Gastrocnemius medialis (tissue), 4 donors: Measurements from ENCODE around the gene SHANK2. TPM values are rescaled to one million over a fixed set of nuclear protein-coding genes. Genes with fewer than 3 reads are reported as not detected.

Source experiments
- ATAC-seq, 2 donors: fragments of 150-250 bp; one replicate each; pipeline ENCODE4 v1.9.1; 2016
- DNase-seq, 2 donors: peaks; one replicate each; pipeline ENCODE4 v3.0.0-alpha.2; 2019
- H3K27ac ChIP-seq, 4 donors: fragments of 200-600 bp; sonication (generic); 1 replicate in 1 of 4; 2 replicates in 3 of 4; pipeline ENCODE4 v1.5.1; 2016 to 2018; ENCODE audit warnings: mild to moderate bottlenecking in 2 of 4, moderate library complexity in 1 of 4
- H3K27me3 ChIP-seq, 3 donors: fragments of 200-600 bp; sonication (generic) in 2 of 3; 1 replicate in 1 of 3; 2 replicates in 2 of 3; pipeline versions ENCODE4 v1.5.1 to v1.6.0; 2016 to 2019; ENCODE audit warnings: mild to moderate bottlenecking in 1 of 3, moderate library complexity in 1 of 3
- H3K36me3 ChIP-seq, 2 donors: fragments of 200-600 bp; sonication (generic) in 1 of 2; one replicate each; pipeline ENCODE4 v1.5.1; 2017 to 2018
- H3K4me1 ChIP-seq, 2 donors: fragments of 200-600 bp; sonication (generic) in 1 of 2; one replicate each; pipeline ENCODE4 v1.5.1; 2016 to 2017; ENCODE audit warnings: mild to moderate bottlenecking in 2 of 2
- H3K4me3 ChIP-seq, 4 donors: fragments of 200-600 bp; sonication (generic) in 3 of 4; 1 replicate in 1 of 4; 2 replicates in 3 of 4; pipeline ENCODE4 v1.5.1; 2016 to 2019; ENCODE audit warnings: mild to moderate bottlenecking in 2 of 4
- H3K9me3 ChIP-seq, 3 donors: fragments of 200-600 bp; sonication (generic) in 2 of 3; 1 replicate in 1 of 3; 2 replicates in 2 of 3; pipeline ENCODE4 v1.5.1; 2016 to 2019
- CTCF ChIP-seq, 5 experiments: fragments of 450-650 bp in 3 of 5; fragments of 200-600 bp in 2 of 5; sonication (generic) in 2 of 5; IDR thresholded peaks in 4 of 5; conservative IDR thresholded peaks in 1 of 5; 1 replicate in 4 of 5; 2 replicates in 1 of 5; pipeline ENCODE4 v1.5.1; 2016 to 2019; ENCODE audit warnings: antibody characterized with exemption in 5 of 5, mild to moderate bottlenecking in 3 of 5, moderate library complexity in 3 of 5
- POLR2A ChIP-seq, 2 donors: fragments of 450-650 bp; IDR thresholded peaks; one replicate each; pipeline ENCODE4 v1.6.1; 2017; ENCODE audit warnings: antibody characterized with exemption in 2 of 2, mild to moderate bottlenecking in 2 of 2, moderate library complexity in 2 of 2
- in situ Hi-C, 4 donors: fragments of 200-750 bp; cut with MboI; loops; one replicate each; pipeline versions ENCODE4 v1.15.0 to v1.8.0; 2017; ENCODE audit warnings: low sequenced_read_pairs in 4 of 4
- intact Hi-C: fragments of 100-400 bp; cut with DNase I; formaldehyde crosslinking; loops from one replicate; pipeline ENCODE4 v1.15.1; 2023; ENCODE audit warnings: low total_unique reads
- total RNA-seq, 4 donors: library from RNA; depleted of rRNA; stranded (reverse); fragments of >200 nt; gene quantifications; one replicate each; pipeline versions ENCODE4 v1.1.0 to v1.2.3, GENCODE V29; 2016

The SHANK2 gene
- total RNA-seq, 4 donors from 2014 or later = 0.40 TPM; not detected in 3

DNA sequence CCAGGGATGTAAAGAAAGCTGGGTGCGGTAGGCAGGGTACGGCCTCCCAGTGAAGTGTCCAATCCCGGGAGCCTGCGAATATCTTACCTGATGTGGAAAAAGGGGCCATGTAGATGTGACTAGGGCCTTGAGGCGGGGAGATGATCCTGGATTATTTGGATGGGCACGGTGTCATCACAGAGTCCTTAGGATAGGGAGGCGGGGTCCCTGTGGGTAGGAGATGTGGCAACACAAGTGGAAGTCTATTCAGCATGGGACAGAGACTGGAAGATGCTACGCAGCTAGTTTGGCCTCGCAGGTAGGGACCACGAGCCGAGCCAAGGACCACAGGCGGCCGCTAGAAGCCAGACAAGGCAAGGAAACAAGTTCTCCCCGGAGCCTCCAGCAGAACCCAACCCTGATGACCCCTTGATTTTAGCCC is 46.4 kb upstream of the SHANK2 start:
- Histone ChIP-seq H3K27ac (no peak overlapping the region), H3K27me3 (peaks cover 0 to 8% (median 0%) of the 10 kb centered on the region in 3 donors), H3K4me3 (no peak overlapping the region), H3K4me1 (no peaks in the 10 kb centered on the region), H3K36me3 (no peaks in the 10 kb centered on the region), H3K9me3 (no peaks in the 10 kb centered on the region)
- intact Hi-C loops = no loop called here
- no peak for ATAC-seq
- in situ Hi-C loops = no loop called here
- DNase-seq = no peak
- TF ChIP-seq POLR2A (IDR thresholded peaks at IDR 0.05) (no peak), CTCF (IDR thresholded peaks at IDR 0.05 in 4 of 5, conservative IDR thresholded peaks at IDR 0.05 in 1 of 5) (no peak)

GRCh38 chr11:71298016-71298550 is 45.7 kb upstream of the SHANK2 start:
- ATAC-seq (no peak), DNase-seq (no peak)
- H3K9me3 ChIP-seq = no peaks in the 10 kb centered on the region
- no peaks in the 10 kb centered on the region for H3K36me3 ChIP-seq
- H3K4me3 ChIP-seq = no peak overlapping the region
- intact Hi-C loops = no loop called here
- H3K27ac ChIP-seq = no peak overlapping the region
- TF ChIP-seq POLR2A (IDR thresholded peaks at IDR 0.05) (no peak), CTCF (IDR thresholded peaks at IDR 0.05 in 4 of 5, conservative IDR thresholded peaks at IDR 0.05 in 1 of 5) (no peak)
- in situ Hi-C loops = no loop called here
- peaks cover 0 to 8% (median 0%) of the 10 kb centered on the region in 3 donors for H3K27me3 ChIP-seq
- H3K4me1 ChIP-seq = no peaks in the 10 kb centered on the region

- no peaks in the 10 kb centered on the region for H3K9me3 ChIP-seq
- no peak for TF ChIP-seq POLR2A (IDR thresholded peaks at IDR 0.05)
- no peak for TF ChIP-seq CTCF (IDR thresholded peaks at IDR 0.05 in 4 of 5, conservative IDR thresholded peaks at IDR 0.05 in 1 of 5)
- peaks cover 0 to 8% (median 7%) of the 10 kb centered on the region in 3 donors for H3K27me3 ChIP-seq
- no peaks in the 10 kb centered on the region for H3K36me3 ChIP-seq
- H3K4me3 ChIP-seq = no peak overlapping the region
- H3K4me1 ChIP-seq = no peaks in the 10 kb centered on the region
- intact Hi-C loops = no loop called here
- in situ Hi-C loops = no loop called here
- no peak overlapping the region for H3K27ac ChIP-seq
- no peak for ATAC-seq
- DNase-seq = no peak
Measured at GRCh38 chr11:71294846-71295600, 42.6 kb upstream of the SHANK2 start.

DNA sequence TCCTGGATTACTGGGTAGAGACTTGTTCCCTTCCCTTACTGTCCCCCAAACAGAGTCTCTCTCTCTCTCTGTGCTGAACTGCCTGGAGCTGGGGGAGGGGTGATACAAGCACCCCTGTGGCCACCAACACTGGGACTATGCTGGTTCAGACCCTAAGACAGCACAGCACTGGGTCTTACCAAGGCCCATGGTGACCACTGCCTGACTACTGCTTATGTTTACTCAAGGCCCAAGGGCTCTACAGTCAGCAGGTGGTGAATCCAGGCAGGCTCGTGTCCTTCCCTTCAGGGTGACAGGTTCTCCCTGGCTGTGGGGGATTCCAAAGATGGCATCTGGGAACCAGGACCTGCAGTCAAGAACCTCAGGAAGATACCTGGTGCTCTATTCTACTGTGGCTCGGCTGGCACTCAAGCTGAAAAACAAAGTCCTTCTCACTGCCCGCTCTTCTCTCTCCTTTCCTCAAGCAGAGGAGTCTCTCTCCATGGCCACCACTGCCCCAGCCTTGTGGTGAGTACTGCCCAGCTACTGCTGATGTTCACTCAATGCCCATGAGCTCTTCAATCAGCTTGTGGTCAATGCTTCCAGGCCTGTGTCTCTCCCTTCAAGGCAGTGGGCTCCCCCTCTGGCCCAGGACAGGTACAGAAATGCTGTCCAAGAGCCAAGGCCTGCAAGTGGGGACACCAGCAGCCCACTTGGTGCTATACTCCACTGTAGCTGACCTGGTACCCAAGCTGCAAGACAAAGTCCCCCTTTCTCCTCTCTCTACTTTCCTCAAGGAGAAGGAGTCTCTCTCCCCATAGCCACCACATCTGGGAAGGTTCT is 41.8 kb upstream of the SHANK2 start:
- no peak for DNase-seq
- no peaks in the 10 kb centered on the region for H3K36me3 ChIP-seq
- no peaks in the 10 kb centered on the region for H3K4me1 ChIP-seq
- no peak overlapping the region for H3K27ac ChIP-seq
- no peak overlapping the region for H3K4me3 ChIP-seq
- ATAC-seq = no peak
- peaks cover 0 to 8% (median 7%) of the 10 kb centered on the region in 3 donors for H3K27me3 ChIP-seq
- TF ChIP-seq CTCF (IDR thresholded peaks at IDR 0.05 in 4 of 5, conservative IDR thresholded peaks at IDR 0.05 in 1 of 5) (no peak), POLR2A (IDR thresholded peaks at IDR 0.05) (no peak)
- intact Hi-C loops (no loop called here), in situ Hi-C loops (no loop called here)
- H3K9me3 ChIP-seq = no peaks in the 10 kb centered on the region
